Liver (tissue), 3 donors: ENCODE results near the gene PIGR.

Experiments
- ATF3 ChIP-seq: IDR thresholded peaks from 2 replicates; pipeline ENCODE4 v1.6.1; 2016; ENCODE audit warnings: antibody characterized with exemption
- CTCF ChIP-seq: fragments of 150-350 bp; IDR thresholded peaks from 2 replicates; pipeline ENCODE4 v1.5.1; 2017; ENCODE audit warnings: improper control_type of control experiment, low read depth, low read length; ENCODE audit not compliant: missing input control
- donor health status: healthy.
- donor health status: healthy.

GRCh38 chr1:206935491-206936067 lies 10.7 kb downstream of the PIGR start:
- TF ChIP-seq ATF3 (no peak), CTCF (peak; percentile 99)
